Epithelial cell of prostate (primary cell): ENCODE measurements around the gene MRPL55.

Experiments
- DNase-seq: peaks from one replicate; pipeline ENCODE4 v3.0.0-alpha.2; 2011; ENCODE audit warnings: low read depth, low spot score
- H3K27ac ChIP-seq: fragments of 450-650 bp; 2 replicates; pipeline ENCODE4 v1.5.1; 2017; ENCODE audit warnings: mild to moderate bottlenecking

Gene MRPL55

GRCh38 chr1:228075801-228076271 lies 33.3 kb downstream of the MRPL55 start:
- no peak for DNase-seq

GRCh38 chr1:228074954-228075730 lies 34.0 kb downstream of the MRPL55 start:
- no peak for DNase-seq
- no peak overlapping the region for H3K27ac ChIP-seq

More at GRCh38 chr1:228075801-228076271, 33.3 kb downstream of the MRPL55 start:
- no peak overlapping the region for H3K27ac ChIP-seq

GRCh38 chr1:228073857-228074545 lies 35.1 kb downstream of the MRPL55 start:
- DNase-seq, result no peak

GRCh38 chr1:228073061-228073856 lies 35.8 kb downstream of the MRPL55 start:
- DNase-seq, result no peak
- H3K27ac ChIP-seq, result no peak overlapping the region

More at GRCh38 chr1:228073857-228074545, 35.1 kb downstream of the MRPL55 start:
- H3K27ac ChIP-seq, result no peak overlapping the region

GRCh38 chr1:228072658-228073043 lies 36.4 kb downstream of the MRPL55 start:
- DNase-seq, result no peak
- H3K27ac ChIP-seq, result no peak overlapping the region

- no peak overlapping the region for H3K27ac ChIP-seq
- DNase-seq, result no peak
Observed at GRCh38 chr1:228071839-228072657, 37.1 kb downstream of the MRPL55 start.

GRCh38 chr1:228070851-228071250 lies 38.2 kb downstream of the MRPL55 start:
- H3K27ac ChIP-seq, result no peak overlapping the region
- no peak for DNase-seq

GRCh38 chr1:228070173-228070572 lies 38.9 kb downstream of the MRPL55 start:
- H3K27ac ChIP-seq, result no peak overlapping the region
- no peak for DNase-seq

- DNase-seq, result no peak
- no peak overlapping the region for H3K27ac ChIP-seq
Observed at GRCh38 chr1:228068359-228068758, 40.7 kb downstream of the MRPL55 start.

GRCh38 chr1:228066891-228067654 lies 42.0 kb downstream of the MRPL55 start:
- no peak overlapping the region for H3K27ac ChIP-seq

GRCh38 chr1:228066416-228066815 lies 42.7 kb downstream of the MRPL55 start:
- DNase-seq, result no peak
- H3K27ac ChIP-seq, result no peak overlapping the region

More at GRCh38 chr1:228066891-228067654, 42.0 kb downstream of the MRPL55 start:
- no peak for DNase-seq

GRCh38 chr1:228065543-228066347 lies 43.4 kb downstream of the MRPL55 start:
- no peak overlapping the region for H3K27ac ChIP-seq
- no peak for DNase-seq

- H3K27ac ChIP-seq, result no peak overlapping the region
- no peak for DNase-seq
Observed at GRCh38 chr1:228064741-228065542, 44.2 kb downstream of the MRPL55 start.

GRCh38 chr1:228064296-228064695 lies 44.8 kb downstream of the MRPL55 start:
- H3K27ac ChIP-seq, result no peak overlapping the region
- no peak for DNase-seq

GRCh38 chr1:228063251-228064191 lies 45.6 kb downstream of the MRPL55 start:
- DNase-seq, result no peak
- H3K27ac ChIP-seq, result no peak overlapping the region

GRCh38 chr1:228062812-228063211 lies 46.3 kb downstream of the MRPL55 start:
- no peak overlapping the region for H3K27ac ChIP-seq
- no peak for DNase-seq
